Measurements from ENCODE around the gene TFAP2A.

Gene TFAP2A

DNA sequence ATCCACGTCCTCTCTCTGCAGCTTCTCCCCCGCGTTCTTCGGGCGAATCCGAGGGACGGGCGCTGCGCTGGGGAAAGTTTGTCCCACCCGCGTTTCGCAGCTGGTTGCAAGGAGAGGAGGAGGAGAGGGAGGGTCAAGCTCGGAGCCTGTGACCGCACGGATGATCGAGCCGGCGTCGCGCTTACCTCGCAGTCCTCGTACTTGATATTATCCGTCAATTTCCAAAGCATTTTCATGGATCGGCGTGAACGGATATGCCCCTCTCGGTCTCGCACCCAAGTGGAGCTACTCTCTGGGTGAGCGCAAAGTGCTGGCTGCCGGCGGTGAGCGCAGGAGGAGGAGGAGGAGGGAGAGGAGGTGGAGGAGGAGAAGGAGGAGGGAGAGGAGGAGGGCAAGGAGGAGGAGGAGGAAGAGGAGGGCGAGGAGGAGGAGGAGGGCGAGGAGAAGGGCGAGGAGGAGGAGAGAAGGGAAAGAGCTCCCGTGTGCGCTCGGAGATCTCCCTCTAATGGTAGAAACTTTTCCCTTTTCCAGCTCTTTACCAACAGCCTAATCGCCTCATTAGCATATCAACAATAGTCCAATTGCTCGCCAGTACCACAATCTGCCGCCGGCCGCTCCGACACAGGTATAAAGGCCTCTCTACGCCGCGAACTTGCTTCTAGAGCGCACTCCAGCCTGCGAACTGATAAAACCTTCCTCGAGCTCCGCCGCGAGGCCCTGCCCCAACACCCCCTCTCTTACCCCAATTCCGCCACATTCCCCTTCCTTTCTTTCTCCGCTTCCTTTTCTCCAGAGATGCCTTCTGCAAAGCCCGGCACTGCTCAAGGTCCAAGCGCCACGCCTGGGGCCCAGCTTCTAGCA, at the start of gene TFAP2A:
Gene TFAP2A, minus strand, starts transcription at position 319 of the 861 bp plus-strand sequence. Its CDS starts 83 bp downstream, at position 236.
- no peak for DNase-seq

DNA sequence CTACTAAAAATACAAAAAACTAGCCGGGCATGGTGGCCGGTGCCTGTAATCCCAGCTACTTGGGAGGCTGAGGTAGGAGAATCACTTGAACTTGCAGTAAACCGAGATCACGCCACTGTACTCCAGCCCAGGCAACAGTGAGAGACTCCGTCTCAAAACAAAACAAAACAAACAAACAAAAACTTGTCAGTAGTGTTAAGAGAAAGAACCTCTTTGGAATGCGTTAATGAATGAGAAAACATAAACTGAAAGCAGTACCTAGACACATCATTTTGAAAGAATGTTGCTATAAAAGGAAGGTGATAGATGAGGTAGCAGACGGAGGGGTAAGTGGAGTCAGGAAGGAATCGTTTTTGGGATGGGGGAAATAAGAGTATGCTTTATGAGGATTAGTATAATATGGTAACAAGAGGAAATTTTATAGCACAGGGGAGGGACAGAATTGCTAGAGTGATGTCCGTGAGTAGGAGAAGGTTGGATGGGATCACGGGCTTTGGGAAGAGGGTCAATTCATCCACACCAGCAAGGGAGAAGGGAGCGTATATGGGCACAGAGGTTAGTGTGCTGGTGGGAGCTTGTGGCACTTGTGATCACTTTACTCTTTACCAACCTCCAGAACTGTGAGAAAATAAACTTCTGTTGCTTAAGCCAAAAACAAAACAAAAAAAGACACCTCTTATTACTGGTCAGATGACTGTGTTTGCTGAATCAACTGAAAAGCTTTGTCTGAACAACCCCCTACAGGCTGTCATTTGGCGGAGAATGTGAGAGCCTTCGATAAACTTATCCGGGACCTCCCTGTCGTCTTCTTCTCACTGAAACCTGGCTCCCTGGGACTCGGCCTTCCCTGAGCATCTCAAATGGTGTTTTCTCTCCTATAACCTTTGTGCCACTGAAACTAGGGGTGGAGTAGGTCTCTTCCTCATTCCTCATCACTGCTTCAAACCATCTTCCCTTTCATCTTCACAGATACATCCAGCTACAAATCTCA, 48.9 kb upstream of the TFAP2A start:
- no peak for DNase-seq

DNA sequence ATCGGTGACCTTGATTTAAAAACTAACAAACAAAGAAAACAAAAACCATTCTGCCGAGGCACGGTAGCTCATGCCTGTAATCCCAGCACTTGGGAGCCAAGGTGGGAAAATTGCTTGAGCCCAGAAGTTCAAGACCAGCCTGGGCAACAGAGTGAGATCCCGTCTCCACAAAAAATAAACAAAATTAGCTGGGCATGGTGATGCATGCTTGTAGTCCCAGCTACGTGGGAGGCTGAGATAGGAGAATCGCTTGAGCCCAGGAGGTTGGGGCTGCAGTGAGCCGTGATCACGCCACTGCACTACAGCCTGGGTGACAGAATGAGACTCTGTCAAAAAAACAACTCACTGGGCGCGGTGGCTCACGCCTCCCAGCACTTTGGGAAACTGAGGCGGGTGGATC, 48.2 kb upstream of the TFAP2A start:
- no peak for DNase-seq

DNA sequence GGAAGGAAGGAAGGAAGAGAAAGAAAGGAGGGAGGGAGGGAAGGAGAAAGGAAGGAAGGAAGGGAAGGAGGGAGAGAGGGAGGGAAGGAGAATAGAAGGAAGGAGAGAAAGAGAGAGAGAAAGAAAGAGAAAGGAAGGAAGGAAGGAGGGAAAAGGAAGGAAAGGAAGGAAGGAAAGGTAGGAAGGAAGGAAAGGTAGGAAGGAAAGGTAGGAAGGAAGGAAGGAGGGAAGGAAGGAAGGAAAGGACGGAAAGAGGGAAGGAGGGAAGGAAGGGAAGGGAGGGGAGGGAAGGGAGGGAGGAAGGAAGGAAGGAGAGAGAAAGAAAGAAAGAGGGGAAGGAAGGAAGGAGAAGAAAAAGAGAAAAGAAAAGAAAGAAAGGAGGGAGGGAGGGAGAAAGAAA, 47.0 kb upstream of the TFAP2A start:
- no peak for DNase-seq

DNA sequence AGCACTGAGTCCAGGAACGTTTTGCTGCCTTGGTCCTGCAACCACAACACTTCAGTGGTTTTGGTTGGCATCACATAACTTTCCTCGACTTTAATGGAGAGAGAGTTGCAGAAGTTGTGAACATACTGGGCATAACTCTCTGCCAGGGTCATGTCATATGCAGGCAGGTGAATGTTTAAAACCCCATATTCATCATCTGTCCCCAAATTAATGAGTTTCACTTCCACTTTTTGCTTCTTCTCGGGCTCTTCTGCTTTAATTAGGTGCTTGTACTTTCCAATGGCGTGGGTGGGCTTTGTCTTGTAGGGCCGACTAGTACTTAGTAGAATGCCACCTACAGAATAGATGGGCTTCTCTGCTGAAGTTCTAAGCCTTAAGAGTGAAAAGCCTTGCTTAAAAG, 45.2 kb upstream of the TFAP2A start:
- DNase-seq: no peak

DNA sequence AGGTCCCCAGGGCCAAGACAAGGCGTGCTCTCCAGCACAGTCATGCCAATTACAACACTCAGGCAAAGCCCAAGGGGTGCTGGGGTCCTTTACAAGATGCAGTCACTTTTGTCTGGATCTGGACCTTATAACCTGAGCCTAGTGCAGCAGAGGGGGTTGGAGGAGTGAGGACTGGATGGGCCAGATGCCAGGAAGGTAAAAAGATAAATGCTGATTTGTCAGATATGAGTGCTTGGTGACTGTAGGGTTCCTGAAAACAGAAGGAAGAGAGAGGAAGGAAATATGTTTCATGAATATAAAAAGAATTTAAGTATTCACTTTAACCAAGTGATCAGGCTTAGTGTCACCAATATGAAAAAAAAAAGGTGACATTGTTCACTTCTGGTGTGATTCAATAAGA, 43.4 kb upstream of the TFAP2A start:
- no peak for DNase-seq

DNA sequence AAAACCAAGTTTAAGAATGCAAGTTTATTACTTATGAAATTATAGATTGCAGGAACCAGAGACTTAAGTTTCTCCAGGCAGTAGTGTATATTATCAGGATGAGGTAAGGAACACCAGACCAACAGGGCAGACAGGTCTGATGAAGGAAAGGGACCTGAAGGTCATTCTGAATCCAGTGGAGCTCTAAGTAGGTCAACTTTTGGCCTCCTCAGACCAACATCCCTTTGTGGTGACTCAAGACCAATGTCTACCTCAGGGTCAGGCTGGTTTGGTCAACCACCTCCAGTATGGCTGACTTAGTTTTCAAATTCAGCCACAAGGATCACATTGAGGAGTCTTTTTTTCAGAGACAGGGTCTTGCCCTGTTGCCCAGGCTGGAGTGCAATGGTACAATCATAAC, 38.7 kb upstream of the TFAP2A start:
- DNase-seq: no peak

DNA sequence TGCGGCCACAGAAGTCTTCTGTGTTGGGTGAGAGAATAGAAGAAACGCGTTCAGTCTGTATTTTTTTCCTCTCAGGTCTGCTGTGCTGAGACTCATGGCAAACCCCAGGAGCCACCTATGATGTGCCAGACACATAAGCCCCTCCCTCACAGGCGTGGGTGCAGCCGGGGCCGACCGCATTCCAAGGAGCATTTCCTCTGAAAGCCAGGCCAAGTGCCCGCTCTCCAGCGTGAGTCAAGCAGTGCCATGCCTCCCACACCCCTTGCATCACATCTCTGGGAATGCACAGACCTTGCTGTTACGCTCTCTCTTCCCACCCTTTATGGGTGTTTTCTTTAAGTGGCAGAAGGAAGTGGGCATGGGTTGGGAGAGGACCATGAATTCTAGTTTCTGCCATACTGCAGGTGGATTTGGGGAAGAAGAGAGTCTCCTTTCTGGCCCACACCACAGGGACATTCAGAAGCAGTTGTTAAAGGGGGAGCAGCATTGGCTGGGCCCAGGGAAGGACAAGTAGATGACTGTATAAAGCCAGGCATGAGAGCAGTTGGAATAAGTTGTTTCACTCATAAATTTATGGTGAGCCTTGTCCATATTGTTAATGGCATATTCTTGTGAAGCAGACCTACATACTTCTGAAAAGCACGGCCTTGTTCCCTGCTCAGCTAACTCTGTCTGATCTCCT, 37.1 kb upstream of the TFAP2A start:
- peak; percentile 45 for DNase-seq

DNA sequence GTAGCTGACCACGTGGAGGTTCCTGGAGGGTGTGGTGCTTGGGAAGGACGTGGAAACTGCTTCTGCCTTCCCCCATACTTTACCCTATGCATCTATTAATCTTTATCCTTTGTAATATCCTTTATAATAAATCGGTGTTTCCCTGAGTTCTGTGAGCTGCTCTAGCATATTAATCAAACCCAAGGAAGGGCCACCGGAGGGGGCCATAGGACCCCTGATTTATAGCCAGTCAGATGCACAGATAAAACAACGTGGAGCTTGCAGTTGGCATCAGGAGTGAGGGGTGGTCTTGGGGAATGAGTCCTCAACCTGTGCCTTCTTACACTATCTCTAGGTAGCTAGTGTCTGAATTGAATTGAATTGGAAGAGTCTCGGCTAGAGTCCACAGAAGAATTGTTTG, 36.5 kb upstream of the TFAP2A start:
- DNase-seq: no peak

DNA sequence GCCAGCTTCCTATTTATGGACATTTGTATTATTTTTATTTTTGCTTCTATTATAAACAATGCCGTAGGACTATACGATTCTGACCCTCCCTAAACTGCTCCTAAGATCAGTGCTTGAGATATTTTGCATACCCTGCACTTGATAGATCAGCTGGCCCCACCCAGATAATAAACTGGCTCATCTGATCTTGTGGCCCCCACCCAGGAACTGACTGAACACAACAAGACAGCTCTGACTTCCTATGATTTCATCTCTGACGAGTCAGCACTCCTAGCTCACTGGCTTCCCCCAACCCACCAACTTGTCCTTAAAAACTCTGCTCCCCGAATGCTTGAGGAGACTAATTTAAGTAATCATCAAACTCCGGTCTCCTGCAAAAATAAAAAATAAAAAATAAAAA, 34.9 kb upstream of the TFAP2A start:
- DNase-seq: no peak

DNA sequence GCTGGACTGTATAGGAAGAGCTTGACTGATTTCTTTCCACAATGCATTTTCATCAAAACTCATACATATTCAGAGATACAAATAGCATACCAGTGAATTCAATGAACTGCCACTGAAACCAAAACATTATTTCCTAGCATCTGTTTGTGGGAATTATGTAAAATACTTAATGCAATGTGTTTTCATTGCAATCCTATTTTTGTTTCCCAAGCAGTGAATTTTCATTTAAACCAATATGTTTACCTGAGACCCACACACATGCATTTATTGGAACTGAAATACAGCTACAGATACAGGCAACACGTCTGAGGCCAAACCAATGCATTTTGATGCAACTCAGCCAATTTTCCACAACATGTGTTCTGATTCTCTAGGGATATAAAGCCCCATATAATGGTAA, 33.2 kb upstream of the TFAP2A start:
- DNase-seq: no peak

DNA sequence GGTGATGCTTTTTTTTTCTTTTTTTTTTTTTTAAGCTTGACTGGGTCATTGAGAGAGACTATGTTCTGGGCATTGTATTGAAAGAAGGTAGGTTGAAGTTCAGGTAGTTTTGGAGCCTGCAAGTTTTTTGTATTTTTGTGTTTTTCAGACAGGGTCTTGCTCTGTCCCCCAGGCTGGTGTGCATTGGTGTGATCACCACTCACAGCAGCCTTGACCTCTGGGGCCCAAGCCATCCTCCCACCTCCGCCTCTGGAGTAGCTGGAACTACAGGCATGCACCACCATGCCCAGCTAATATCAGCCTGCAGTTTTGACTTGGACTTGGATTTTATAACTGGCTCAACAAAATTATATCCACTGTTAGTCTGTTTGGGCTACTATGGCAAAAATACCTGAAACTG, 31.7 kb upstream of the TFAP2A start:
- DNase-seq: no peak

DNA sequence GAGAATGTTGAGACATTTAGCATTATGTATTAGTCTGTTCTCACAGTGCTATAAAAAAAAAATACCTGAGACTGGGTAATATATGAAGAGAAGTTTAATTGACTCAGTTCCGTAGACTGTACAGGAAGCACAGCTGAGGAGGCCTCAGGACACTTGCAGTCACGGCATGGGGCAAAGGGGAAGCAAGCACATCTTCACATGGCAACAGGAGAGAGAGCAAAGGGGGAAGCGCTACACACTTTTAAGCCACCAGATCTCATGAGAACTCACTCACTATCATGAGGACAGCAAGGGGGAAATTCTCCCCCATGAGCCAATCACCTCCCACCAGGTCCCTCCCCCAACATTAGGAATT, 26.8 kb upstream of the TFAP2A start:
- peak; percentile 8 for DNase-seq

DNA sequence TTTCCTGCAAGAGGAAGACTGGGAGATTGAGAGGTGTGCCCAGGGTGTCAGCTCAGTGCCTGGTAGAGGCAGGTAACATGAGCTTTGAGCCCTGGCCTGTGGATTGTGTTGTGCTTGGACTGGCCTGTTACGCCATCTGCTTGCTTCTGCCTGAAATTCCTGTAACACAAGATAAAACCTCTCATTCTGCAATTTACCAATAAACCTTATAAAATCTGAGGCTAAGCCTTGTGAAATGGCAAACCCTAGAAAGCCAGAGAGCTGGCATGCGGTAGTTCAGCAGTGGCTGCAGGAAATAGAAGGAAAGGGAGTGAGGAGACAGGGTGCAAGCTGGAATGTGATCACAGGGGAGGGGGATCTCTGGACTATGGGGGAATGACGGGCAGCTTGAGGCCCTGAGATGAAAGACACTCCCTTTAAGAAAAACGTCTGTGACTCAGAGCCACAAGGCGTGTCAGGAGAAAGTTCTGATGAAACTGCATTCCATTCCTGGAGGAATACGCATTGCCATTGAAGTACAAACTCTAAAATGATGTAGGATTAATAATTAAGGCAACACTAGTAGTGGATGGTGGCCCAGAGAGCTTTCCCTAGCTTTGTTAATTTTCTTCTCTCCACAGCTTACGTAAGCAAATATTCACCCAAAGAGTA, 26.3 kb upstream of the TFAP2A start:
- DNase-seq: no peak

DNA sequence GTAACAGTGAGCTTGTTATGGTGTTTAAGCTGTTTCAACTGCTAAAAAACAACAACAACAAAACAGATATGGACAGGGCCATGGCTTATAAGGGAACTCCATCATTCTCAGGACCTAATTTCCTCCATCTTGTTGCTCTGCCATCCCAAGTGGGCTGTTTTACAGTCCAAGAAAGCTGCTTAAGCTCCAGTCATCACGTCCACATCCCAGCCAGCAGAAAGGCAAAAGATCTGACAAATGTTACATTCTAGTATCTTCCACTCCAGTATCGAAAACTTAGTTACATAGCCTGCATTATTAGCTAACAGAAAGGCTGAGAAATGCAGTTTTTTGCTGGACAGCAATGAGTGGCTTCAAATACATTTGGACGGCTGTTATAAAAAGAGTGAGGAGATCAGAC, 23.0 kb upstream of the TFAP2A start:
- DNase-seq: no peak

DNA sequence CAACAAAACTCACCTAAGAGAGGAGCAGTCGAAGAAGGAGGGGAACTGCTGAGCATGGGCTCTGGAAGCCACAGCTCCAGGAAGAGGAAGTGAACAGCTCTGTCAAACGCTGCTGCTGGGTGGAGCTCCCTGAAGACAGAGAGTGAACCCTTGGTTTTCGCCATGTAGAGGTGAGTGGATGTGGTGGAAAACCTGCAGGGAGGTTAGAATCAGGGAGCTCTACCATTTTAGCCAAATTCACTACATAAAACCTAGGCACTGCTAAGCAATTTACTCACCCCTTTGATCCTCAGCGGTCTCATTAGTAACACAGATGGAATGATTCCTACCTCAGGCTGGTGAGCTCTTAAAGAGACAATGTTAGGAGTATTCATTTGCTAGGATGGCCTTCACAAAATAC, 19.4 kb upstream of the TFAP2A start:
- DNase-seq: peak; percentile 69

DNA sequence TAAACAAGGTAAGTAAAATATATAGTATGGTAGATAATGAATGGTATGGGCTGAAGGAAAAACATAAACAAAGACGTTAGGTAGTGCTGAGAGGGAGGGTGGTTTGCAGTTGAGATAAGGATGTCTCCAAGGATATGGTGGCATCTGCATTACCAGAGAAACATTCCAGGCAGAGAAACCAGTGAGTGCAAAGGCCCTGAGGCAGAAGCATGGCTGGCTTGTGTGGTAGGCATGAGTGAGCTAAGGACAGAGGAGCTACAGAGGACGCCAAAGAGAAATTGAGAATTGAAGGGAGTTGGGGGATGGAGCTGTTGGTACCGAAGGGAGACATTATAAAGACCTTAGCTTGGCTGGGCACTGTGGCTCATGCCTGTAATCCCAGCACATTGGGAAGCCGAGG, 18.4 kb upstream of the TFAP2A start:
- no peak for DNase-seq

DNA sequence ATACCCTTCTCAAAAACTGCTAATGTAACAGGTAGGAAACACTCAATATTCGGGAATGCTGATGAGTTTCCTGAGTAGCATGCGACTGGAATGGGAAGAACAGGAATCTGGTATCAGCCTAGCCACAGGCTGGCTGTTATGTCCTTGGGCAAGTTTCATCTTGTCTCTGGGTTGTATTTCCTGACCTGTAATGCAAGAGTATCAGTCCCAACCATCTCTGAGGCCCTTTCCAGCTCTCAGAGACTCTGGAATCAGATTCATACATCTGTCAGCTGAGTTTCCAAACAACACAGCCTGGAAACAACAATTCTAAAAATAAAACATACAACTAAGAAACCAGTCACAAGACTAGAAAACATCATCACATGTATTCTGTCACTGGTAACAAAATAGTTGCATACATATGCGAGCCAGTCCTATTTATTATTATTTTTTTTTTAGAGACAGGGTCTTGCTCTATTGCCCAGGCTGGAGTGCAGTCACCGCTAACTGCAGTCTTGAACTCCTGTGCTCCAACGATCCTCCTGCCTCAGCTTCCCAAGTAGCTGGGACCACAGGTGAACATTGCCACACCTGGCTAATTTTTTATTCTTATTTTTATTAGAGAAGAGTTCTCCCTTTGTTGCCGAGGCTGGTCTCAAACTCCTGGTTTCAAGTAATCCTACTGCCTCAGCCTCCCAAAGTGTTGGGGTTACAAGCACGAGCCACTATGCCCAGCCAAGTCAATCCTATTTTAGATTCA, 16.7 kb upstream of the TFAP2A start:
- DNase-seq: no peak

DNA sequence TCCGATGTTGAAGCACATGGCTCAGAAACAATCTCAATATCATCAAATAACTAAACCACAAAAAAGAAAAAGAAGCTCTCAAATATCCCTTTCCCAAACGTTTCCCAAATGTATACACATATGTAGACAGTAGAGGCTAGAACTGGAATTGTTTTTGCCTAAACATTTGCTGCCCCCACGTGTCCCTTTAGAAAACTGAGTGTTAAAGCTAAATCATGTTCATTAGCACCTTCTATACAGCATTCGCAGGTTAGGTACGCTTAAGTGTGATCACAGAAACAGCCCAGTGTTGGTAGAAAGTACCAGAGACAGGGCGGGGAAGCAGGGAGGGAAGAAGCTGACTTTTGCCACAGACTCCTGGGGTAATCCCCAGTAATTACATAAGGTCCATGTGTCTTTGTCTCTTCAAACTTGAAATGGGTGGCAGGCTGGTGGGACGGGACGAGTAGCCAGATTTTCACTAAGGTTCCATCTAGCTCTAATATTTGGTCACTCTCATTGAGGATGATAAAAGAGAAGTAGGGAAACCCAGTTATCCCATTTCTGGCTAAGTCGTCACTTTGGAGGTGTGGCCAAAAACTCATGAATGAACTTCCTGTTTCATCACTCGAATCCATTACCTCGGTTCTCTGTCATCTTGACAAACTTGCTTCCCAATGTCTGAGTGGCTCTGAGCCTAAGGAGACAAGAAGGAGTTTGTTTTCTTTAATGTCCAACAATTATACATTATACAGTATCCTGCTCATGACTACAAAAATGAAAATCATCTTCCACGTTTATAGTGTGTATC, 15.0 kb upstream of the TFAP2A start:
- peak; percentile 81 for DNase-seq

DNA sequence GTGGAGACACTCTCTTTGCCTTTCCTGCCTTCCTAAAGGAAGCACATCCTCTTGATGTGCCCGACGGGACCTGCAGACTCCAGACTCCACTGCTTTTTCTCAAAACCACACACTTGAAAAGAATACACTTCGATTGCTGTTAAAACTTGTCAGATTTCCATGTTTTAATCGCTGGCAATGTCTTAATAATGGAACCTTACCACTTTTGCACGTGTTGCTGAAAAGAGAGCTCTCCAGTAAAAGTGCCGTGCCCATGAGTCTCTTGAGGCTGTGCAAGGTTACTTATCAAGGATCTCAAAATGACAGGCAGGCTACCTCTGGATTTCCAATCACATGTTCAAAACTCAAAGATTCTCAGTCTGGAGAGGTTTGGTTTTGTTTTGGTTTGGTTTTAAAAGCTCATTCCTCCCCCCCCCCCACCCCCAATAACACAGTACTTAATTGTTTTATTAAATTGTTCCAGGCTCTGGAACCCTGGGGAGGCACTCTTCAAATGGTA, 12.0 kb upstream of the TFAP2A start:
- no peak for DNase-seq

Data from MV-4-11 (cell line).